Tibial nerve (tissue), 3 donors: ENCODE data around the gene RACK1.

Experiments used
- CTCF ChIP-seq, 5 experiments: fragments of 200-600 bp in 3 of 5; fragments of 450-650 bp in 2 of 5; sonication (generic) in 3 of 5; IDR thresholded peaks; one replicate each; pipeline ENCODE4 v1.5.1; 2016 to 2019; ENCODE audit warnings: antibody characterized with exemption in 5 of 5, mild to moderate bottlenecking in 3 of 5, moderate library complexity in 2 of 5
- POLR2A ChIP-seq, 2 donors: fragments of 450-650 bp; IDR thresholded peaks; one replicate each; pipeline ENCODE4 v1.6.1; 2017; ENCODE audit warnings: antibody characterized with exemption in 2 of 2, mild to moderate bottlenecking in 2 of 2, moderate library complexity in 2 of 2

GRCh38 chr5:181283347-181283746 lies 39.6 kb upstream of the RACK1 start:
- TF ChIP-seq CTCF (IDR thresholded peaks at IDR 0.05) (no peak), POLR2A (IDR thresholded peaks at IDR 0.05) (no peak)
